ENCODE measurements around the gene GALNT14.

GRCh38 chr2:31000970-31001369 is 137.3 kb downstream of the GALNT14 start:
- TF ChIP-seq CTCF (IDR thresholded peaks at IDR 0.05; ENCODE audit: insufficient read depth, low read depth, low read length): no peak
- TF ChIP-seq EZH2 (IDR thresholded peaks at IDR 0.05; ENCODE audit: insufficient read depth, low read length): no peak
